SK-N-SH treated with all-trans-retinoic acid at 6 μM for 48 hours (cell line): Measurements from ENCODE around the gene C22orf39.

Experiments
- ATAC-seq: fragments of 200-7000 bp; cut with Tn5 transposase; 3 replicates; pipeline ENCODE4 v1.9.1; 2020; ENCODE audit warnings: mild to moderate bottlenecking, moderate library complexity
- ARNTL ChIP-seq: fragments of 450-650 bp; formaldehyde crosslinking; IDR thresholded peaks from 2 replicates; pipeline ENCODE4 v1.5.0; 2020; ENCODE audit warnings: low read depth, mild to moderate bottlenecking, moderate library complexity, borderline replicate concordance
- BACH2 ChIP-seq: fragments of 250-450 bp; sonication (Bioruptor Pico); IDR thresholded peaks from 2 replicates; pipeline ENCODE4 v1.9.0; 2021; ENCODE audit warnings: mild to moderate bottlenecking, borderline replicate concordance
- CSDC2 ChIP-seq: fragments of 250-450 bp; sonication (Bioruptor Pico); IDR thresholded peaks from 2 replicates; pipeline ENCODE4 v1.5.0; 2020; ENCODE audit warnings: mild to moderate bottlenecking, moderate library complexity
- CSRNP3 ChIP-seq: fragments of 250-450 bp; sonication (Bioruptor Pico); IDR thresholded peaks from 2 replicates; pipeline ENCODE4 v1.5.1; 2021; ENCODE audit warnings: mild to moderate bottlenecking, moderate library complexity
- ESRRG ChIP-seq: fragments of 250-450 bp; sonication (Bioruptor Pico); IDR thresholded peaks from 2 replicates; pipeline ENCODE4 v1.6.1; 2021; ENCODE audit warnings: mild to moderate bottlenecking
- GLIS3 ChIP-seq: fragments of 250-450 bp; sonication (Bioruptor Pico); IDR thresholded peaks from 2 replicates; pipeline ENCODE4 v1.5.0; 2020; ENCODE audit warnings: mild to moderate bottlenecking, moderate library complexity
- ISL1 ChIP-seq: fragments of 250-450 bp; sonication (Bioruptor Pico); IDR thresholded peaks from 2 replicates; pipeline ENCODE4 v2.1.2; 2022; ENCODE audit warnings: mild to moderate bottlenecking, moderate library complexity
- OSR1 ChIP-seq: fragments of 250-450 bp; sonication (Bioruptor Pico); IDR thresholded peaks from 2 replicates; pipeline ENCODE4 v1.8.0; 2022; ENCODE audit warnings: moderate library complexity, mild to moderate bottlenecking, inconsistent platforms
- PATZ1 ChIP-seq: fragments of 250-450 bp; sonication (Bioruptor Pico); IDR thresholded peaks from 2 replicates; pipeline ENCODE4 v1.8.0; 2020; ENCODE audit warnings: mild to moderate bottlenecking, moderate library complexity, borderline replicate concordance
- PPARA ChIP-seq: fragments of 250-450 bp; sonication (Bioruptor Pico); IDR thresholded peaks from 2 replicates; pipeline ENCODE4 v1.5.0; 2020; ENCODE audit warnings: mild to moderate bottlenecking, borderline replicate concordance
- RARB ChIP-seq: fragments of 250-450 bp; sonication (Bioruptor Pico); IDR thresholded peaks from 2 replicates; pipeline ENCODE4 v1.8.0; 2021; ENCODE audit warnings: mild to moderate bottlenecking, moderate library complexity
- SNAI2 ChIP-seq: fragments of 250-450 bp; sonication (Bioruptor Pico); IDR thresholded peaks from 2 replicates; pipeline ENCODE4 v1.5.0; 2020; ENCODE audit warnings: mild to moderate bottlenecking, moderate library complexity
- TCF4 ChIP-seq: fragments of 250-450 bp; sonication (Bioruptor Pico); IDR thresholded peaks from 2 replicates; pipeline ENCODE4 v1.8.0; 2021; ENCODE audit warnings: mild to moderate bottlenecking, moderate library complexity, borderline replicate concordance
- TOX ChIP-seq: fragments of 250-450 bp; sonication (Bioruptor Pico); IDR thresholded peaks from 2 replicates; pipeline ENCODE4 v1.8.0; 2021; ENCODE audit warnings: mild to moderate bottlenecking, moderate library complexity, borderline replicate concordance
- TSHZ2 ChIP-seq: fragments of 250-450 bp; sonication (Bioruptor Pico); IDR thresholded peaks from 2 replicates; pipeline ENCODE4 v1.5.0; 2020; ENCODE audit warnings: mild to moderate bottlenecking, moderate library complexity
- ZC3H10 ChIP-seq: fragments of 250-450 bp; sonication (Bioruptor Pico); IDR thresholded peaks from 2 replicates; pipeline ENCODE4 v1.5.1; 2021; ENCODE audit warnings: mild to moderate bottlenecking, moderate library complexity
- ZFP3 ChIP-seq: fragments of 250-450 bp; sonication (Bioruptor Pico); IDR thresholded peaks from 2 replicates; pipeline ENCODE4 v1.5.0; 2020; ENCODE audit warnings: mild to moderate bottlenecking, moderate library complexity
- ZNF565 ChIP-seq: fragments of 450-650 bp; formaldehyde crosslinking; conservative IDR thresholded peaks from 2 replicates; pipeline ENCODE4 v1.5.0; 2020; ENCODE audit warnings: low read depth, mild to moderate bottlenecking, moderate library complexity
- ZNF70 ChIP-seq: fragments of 450-650 bp; formaldehyde crosslinking; IDR thresholded peaks from 2 replicates; pipeline ENCODE4 v1.5.0; 2020; ENCODE audit warnings: mild to moderate bottlenecking, moderate library complexity
- ZNF8 ChIP-seq: fragments of 450-650 bp; formaldehyde crosslinking; IDR thresholded peaks from 2 replicates; pipeline ENCODE4 v1.5.0; 2020; ENCODE audit warnings: mild to moderate bottlenecking, moderate library complexity
- TF ChIP-seq, protein P1 (sequence below): fragments of 250-450 bp; sonication (Bioruptor Pico); IDR thresholded peaks from 2 replicates; pipeline ENCODE4 v1.5.1; 2020; ENCODE audit warnings: low read depth, mild to moderate bottlenecking, moderate library complexity

Gene C22orf39

GRCh38 chr22:19405652-19406051 is 41.9 kb downstream of the C22orf39 start:
- TF ChIP-seq CSDC2 (CRISPR knock-in tag) (no peak), ARNTL (CRISPR knock-in tag) (no peak), ZC3H10 (CRISPR knock-in tag) (no peak), CSRNP3 (CRISPR knock-in tag) (no peak), ZNF70 (CRISPR knock-in tag) (no peak), OSR1 (CRISPR knock-in tag) (no peak), ESRRG (no peak), ZFP3 (no peak), RARB (no peak), BACH2 (CRISPR knock-in tag) (no peak), GLIS3 (no peak), ZNF8 (no peak), PPARA (no peak), TCF4 (no peak), PATZ1 (CRISPR knock-in tag) (no peak), ISL1 (CRISPR knock-in tag) (no peak), ZNF565 (CRISPR knock-in tag) (no peak)
- TF ChIP-seq, protein P1, sequence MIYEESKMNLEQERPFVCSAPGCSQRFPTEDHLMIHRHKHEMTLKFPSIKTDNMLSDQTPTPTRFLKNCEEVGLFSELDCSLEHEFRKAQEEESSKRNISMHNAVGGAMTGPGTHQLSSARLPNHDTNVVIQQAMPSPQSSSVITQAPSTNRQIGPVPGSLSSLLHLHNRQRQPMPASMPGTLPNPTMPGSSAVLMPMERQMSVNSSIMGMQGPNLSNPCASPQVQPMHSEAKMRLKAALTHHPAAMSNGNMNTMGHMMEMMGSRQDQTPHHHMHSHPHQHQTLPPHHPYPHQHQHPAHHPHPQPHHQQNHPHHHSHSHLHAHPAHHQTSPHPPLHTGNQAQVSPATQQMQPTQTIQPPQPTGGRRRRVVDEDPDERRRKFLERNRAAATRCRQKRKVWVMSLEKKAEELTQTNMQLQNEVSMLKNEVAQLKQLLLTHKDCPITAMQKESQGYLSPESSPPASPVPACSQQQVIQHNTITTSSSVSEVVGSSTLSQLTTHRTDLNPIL (CRISPR knock-in tag): no peak
- no peak for ATAC-seq

DNA sequence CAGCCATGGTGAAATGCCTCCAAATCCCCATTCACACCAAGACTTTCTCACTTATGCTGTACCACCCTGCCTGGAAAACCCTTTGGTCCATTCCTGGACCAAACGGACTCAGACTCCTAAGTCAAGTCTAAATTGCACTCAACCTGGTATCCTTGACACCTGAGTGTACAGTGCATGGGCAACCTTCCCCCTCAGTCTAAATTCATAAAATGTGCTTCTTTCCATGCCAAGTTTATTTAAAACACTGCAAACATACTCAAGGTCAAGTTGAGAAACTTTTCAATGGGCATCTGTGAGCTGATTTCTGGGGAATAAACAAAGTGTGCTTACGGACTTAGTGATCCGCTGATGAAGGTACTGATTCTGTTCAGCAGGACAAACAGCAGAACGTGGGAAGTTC is 42.4 kb downstream of the C22orf39 start:
- no peak for TF ChIP-seq ESRRG
- TF ChIP-seq BACH2 (CRISPR knock-in tag): no peak
- TF ChIP-seq SNAI2 (CRISPR knock-in tag): no peak
- no peak for TF ChIP-seq PPARA
- TF ChIP-seq ZNF70 (CRISPR knock-in tag): no peak
- ATAC-seq: no peak

DNA sequence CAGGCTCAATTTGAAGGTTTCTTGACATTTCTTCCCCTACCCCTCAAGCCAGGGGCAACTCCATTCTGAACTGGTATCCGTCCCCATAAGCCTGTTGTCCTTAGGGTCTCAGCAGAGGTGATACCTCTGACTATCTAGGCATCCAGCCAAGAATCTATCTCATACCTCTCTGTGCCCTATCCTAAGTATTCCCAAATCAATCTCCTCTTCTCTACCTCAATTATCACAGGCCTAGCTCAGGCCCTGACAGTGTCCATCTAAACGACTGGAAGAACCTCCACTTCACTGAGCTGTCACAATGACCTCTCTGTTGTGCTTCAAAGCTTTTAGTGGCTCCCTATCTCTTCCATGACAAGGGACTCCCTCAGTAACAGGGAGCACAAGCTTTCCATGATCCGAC is 42.8 kb downstream of the C22orf39 start:
- TF ChIP-seq CSDC2 (CRISPR knock-in tag) (no peak), TSHZ2 (CRISPR knock-in tag) (no peak), TCF4 (no peak), ZNF70 (CRISPR knock-in tag) (no peak), PATZ1 (CRISPR knock-in tag) (no peak), RARB (no peak), TOX (CRISPR knock-in tag) (no peak)
- no peak for ATAC-seq
